G401.6 (cell line): Measurements from ENCODE around the gene LAMA2.

Experiments used
- FAIRE-seq: peaks from 2 replicates; lab custom pipeline; 2012; peaks lifted over from hg19 to GRCh38; lab: Jason Lieb, UNC

LAMA2 gene

GRCh38 chr6:128882991-128883611 is at the start of gene LAMA2:
TSS of gene LAMA2 (plus strand) at chr6:128883138. CDS start at chr6:128883246, 108 bp downstream.
- FAIRE-seq = no peak

GRCh38 chr6:128836761-128837160 is 46.2 kb upstream of the LAMA2 start:
- no peak for FAIRE-seq

- FAIRE-seq = no peak
Measured at GRCh38 chr6:128841518-128841917, 41.4 kb upstream of the LAMA2 start.

GRCh38 chr6:128844598-128844997 is 38.3 kb upstream of the LAMA2 start:
- no peak for FAIRE-seq

- FAIRE-seq = no peak
Measured at GRCh38 chr6:128847431-128848210, 35.3 kb upstream of the LAMA2 start.

GRCh38 chr6:128848212-128848935 is 34.6 kb upstream of the LAMA2 start:
- no peak for FAIRE-seq

- no peak for FAIRE-seq
Measured at GRCh38 chr6:128855581-128856085, 27.3 kb upstream of the LAMA2 start.

- FAIRE-seq = no peak
Measured at GRCh38 chr6:128857806-128858205, 25.1 kb upstream of the LAMA2 start.

- no peak for FAIRE-seq
Measured at GRCh38 chr6:128860782-128861181, 22.2 kb upstream of the LAMA2 start.

GRCh38 chr6:128863983-128864382 is 19.0 kb upstream of the LAMA2 start:
- FAIRE-seq = no peak

GRCh38 chr6:128870746-128871145 is 12.2 kb upstream of the LAMA2 start:
- FAIRE-seq = no peak

- no peak for FAIRE-seq
Measured at GRCh38 chr6:128874863-128875262, 8.1 kb upstream of the LAMA2 start.

- FAIRE-seq = no peak
Measured at GRCh38 chr6:128882560-128882959, 378 bp upstream of the LAMA2 start.

GRCh38 chr6:128883906-128884305 is 968 bp downstream of the LAMA2 start:
- FAIRE-seq = no peak

- FAIRE-seq = no peak
Measured at GRCh38 chr6:128885381-128885780, 2.4 kb downstream of the LAMA2 start.

GRCh38 chr6:128886706-128887105 is 3.8 kb downstream of the LAMA2 start:
- FAIRE-seq = no peak

GRCh38 chr6:128888444-128889175 is 5.7 kb downstream of the LAMA2 start:
- no peak for FAIRE-seq

- FAIRE-seq = no peak
Measured at GRCh38 chr6:128889870-128890269, 6.9 kb downstream of the LAMA2 start.

GRCh38 chr6:128892079-128892478 is 9.1 kb downstream of the LAMA2 start:
- no peak for FAIRE-seq

- FAIRE-seq = no peak
Measured at GRCh38 chr6:128899341-128900050, 16.6 kb downstream of the LAMA2 start.

- no peak for FAIRE-seq
Measured at GRCh38 chr6:128903715-128904114, 20.8 kb downstream of the LAMA2 start.

GRCh38 chr6:128914051-128914450 is 31.1 kb downstream of the LAMA2 start:
- no peak for FAIRE-seq
